Nephron progenitor cell (in vitro differentiated cells): ENCODE measurements around the gene ANTXR1.

Source experiments
- DNase-seq: peaks from one replicate; pipeline ENCODE4 v3.0.0; 2021
- H3K27ac Mint-ChIP-seq: 2 replicates; pipeline ENCODE4 v1.8.0; 2021; ENCODE audit warnings: mild to moderate bottlenecking, moderate library complexity, mixed read lengths
- H3K27me3 Mint-ChIP-seq: 2 replicates; pipeline ENCODE4 v1.8.0; 2021; ENCODE audit warnings: mild to moderate bottlenecking, low read depth, mixed read lengths; ENCODE audit not compliant: poor library complexity
- H3K36me3 Mint-ChIP-seq: 2 replicates; pipeline ENCODE4 v1.8.0; 2021; ENCODE audit warnings: low read depth, mixed read lengths
- H3K4me1 Mint-ChIP-seq: 2 replicates; pipeline ENCODE4 v1.8.0; 2021; ENCODE audit warnings: mixed read lengths
- H3K4me3 Mint-ChIP-seq: 2 replicates; pipeline ENCODE4 v1.8.0; 2021; ENCODE audit warnings: mild to moderate bottlenecking, moderate library complexity, mixed read lengths
- H3K9me3 Mint-ChIP-seq: 2 replicates; pipeline ENCODE4 v1.8.0; 2021; ENCODE audit warnings: mild to moderate bottlenecking, moderate library complexity, mixed read lengths
- CTCF ChIP-seq: fragments of 200-600 bp; sonication (generic); IDR thresholded peaks from 2 replicates; pipeline ENCODE4 v1.5.0; 2021; ENCODE audit warnings: antibody characterized with exemption

Gene ANTXR1

GRCh38 chr2:69141061-69141460 lies 128.1 kb downstream of the ANTXR1 start:
- no peak for DNase-seq
- TF ChIP-seq CTCF: no peak
- Mint-ChIP-seq H3K9me3 (no peaks in the 10 kb centered on the region), H3K27ac (no peak overlapping the region), H3K27me3 (no peaks in the 10 kb centered on the region), H3K4me3 (no peak overlapping the region), H3K36me3 (peaks cover 42% of the 10 kb centered on the region), H3K4me1 (peaks cover 5% of the 10 kb centered on the region)

- Mint-ChIP-seq H3K27me3 (no peaks in the 10 kb centered on the region), H3K27ac (no peak overlapping the region), H3K4me3 (no peak overlapping the region), H3K4me1 (peaks cover 7% of the 10 kb centered on the region), H3K36me3 (peaks cover 35% of the 10 kb centered on the region), H3K9me3 (no peaks in the 10 kb centered on the region)
- DNase-seq: no peak
- TF ChIP-seq CTCF: no peak
Observed at GRCh38 chr2:69143748-69144360, 130.9 kb downstream of the ANTXR1 start.

GRCh38 chr2:69145204-69145603 lies 132.2 kb downstream of the ANTXR1 start:
- H3K9me3 Mint-ChIP-seq: no peaks in the 10 kb centered on the region
- peaks cover 21% of the 10 kb centered on the region for H3K4me1 Mint-ChIP-seq
- H3K4me3 Mint-ChIP-seq: no peak overlapping the region
- H3K27ac Mint-ChIP-seq: peak overlapping the region; percentile 92
- TF ChIP-seq CTCF: no peak
- H3K36me3 Mint-ChIP-seq: peaks cover 30% of the 10 kb centered on the region
- DNase-seq: no peak
- no peaks in the 10 kb centered on the region for H3K27me3 Mint-ChIP-seq

- TF ChIP-seq CTCF: no peak
Observed at GRCh38 chr2:69147841-69148533, 135.0 kb downstream of the ANTXR1 start.

GRCh38 chr2:69149631-69150215 lies 136.7 kb downstream of the ANTXR1 start:
- peaks cover 34% of the 10 kb centered on the region for H3K36me3 Mint-ChIP-seq
- peak overlapping the region; percentile 68 for H3K27ac Mint-ChIP-seq
- H3K4me1 Mint-ChIP-seq: peaks cover 19% of the 10 kb centered on the region
- no peaks in the 10 kb centered on the region for H3K9me3 Mint-ChIP-seq
- H3K4me3 Mint-ChIP-seq: no peak overlapping the region
- no peak for TF ChIP-seq CTCF
- DNase-seq: peak; percentile 27
- H3K27me3 Mint-ChIP-seq: no peaks in the 10 kb centered on the region

More at GRCh38 chr2:69147841-69148533, 135.0 kb downstream of the ANTXR1 start:
- DNase-seq: no peak
- H3K4me1 Mint-ChIP-seq: peaks cover 21% of the 10 kb centered on the region
- H3K27me3 Mint-ChIP-seq: no peaks in the 10 kb centered on the region
- peak overlapping the region; percentile 26 for H3K27ac Mint-ChIP-seq
- H3K9me3 Mint-ChIP-seq: no peaks in the 10 kb centered on the region
- H3K4me3 Mint-ChIP-seq: no peak overlapping the region
- peaks cover 30% of the 10 kb centered on the region for H3K36me3 Mint-ChIP-seq
